ENCODE results near the gene RSF1.

The RSF1 gene

GRCh38 chr11:77748266-77748665, 72.3 kb downstream of the RSF1 start:
- DNase-seq (ENCODE audit: low read depth): no peak

DNA sequence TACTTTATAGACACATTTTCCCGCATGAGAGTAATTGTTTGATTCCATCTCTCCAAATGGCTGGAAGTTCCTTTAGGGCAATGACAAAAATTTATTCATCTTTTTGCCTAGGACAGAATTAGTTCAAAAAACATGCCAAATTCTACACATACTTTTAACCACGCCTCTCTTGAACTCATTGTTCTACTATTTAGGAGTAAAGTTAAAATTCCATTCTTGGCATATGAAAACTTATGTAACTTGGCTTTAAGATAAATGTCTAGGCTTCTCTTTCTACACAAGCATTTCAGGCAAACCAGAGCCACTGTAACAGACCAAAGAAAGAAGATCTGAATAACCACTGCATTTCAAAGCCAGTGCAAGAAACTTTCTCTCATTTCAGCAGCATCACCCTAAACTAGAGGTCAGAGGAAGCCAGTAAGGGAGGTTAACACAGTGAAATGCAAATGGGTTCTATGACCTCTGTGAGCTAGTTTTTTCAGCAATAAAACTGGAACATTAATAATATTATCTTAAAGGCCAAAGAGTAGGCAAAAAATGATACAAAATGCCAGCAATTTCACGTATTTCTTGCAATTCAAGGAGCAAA, 73.0 kb downstream of the RSF1 start:
- no peak for DNase-seq (ENCODE audit: low read depth)

- no peak for DNase-seq (ENCODE audit: low read depth)
Measured at GRCh38 chr11:77736473-77736872, 84.0 kb downstream of the RSF1 start.

DNA sequence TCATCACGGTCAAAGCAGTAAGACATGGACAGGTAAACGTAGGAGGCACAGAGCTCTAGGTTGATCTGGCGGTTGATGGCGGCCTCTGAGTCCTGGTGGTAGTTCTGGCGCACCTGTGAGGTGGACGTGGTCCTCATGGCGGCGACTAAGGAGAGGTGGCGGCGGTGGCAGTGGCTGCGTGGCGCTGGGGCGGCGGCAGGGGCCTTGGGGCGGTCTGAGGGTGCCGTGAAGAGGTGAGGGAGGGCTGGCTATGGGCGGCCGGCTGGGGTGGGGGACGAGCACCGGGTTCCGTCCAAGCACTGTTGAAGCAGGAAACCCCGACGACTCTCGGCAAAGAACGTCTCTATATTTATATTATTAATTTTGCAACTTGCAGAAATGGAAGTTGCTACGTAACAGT, 85.6 kb downstream of the RSF1 start:
- DNase-seq (ENCODE audit: low read depth): no peak

DNA sequence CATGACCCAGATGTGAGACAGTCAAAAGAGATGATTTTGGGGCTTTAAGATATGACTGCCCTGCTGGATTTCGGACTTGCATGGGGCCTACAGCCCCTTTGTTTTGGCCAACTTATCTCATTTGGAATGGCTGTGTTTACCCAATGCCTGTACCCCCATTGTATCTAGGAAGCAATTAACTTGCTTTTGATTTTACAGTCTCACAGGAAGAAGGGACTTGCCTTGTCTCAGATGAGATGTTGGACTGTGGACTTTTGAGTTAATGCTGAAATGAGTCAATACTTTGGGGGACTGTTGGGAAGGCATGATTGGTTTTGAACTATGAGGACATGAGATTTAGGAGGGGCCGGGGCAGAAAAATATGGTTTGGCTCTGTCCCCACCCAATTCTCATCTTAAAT, 88.4 kb downstream of the RSF1 start:
- no peak for DNase-seq (ENCODE audit: low read depth)

GRCh38 chr11:77730789-77731188, 89.7 kb downstream of the RSF1 start:
- DNase-seq (ENCODE audit: low read depth): no peak

GRCh38 chr11:77729063-77729462, 91.5 kb downstream of the RSF1 start:
- DNase-seq (ENCODE audit: low read depth): no peak

- no peak for DNase-seq (ENCODE audit: low read depth)
Measured at GRCh38 chr11:77728203-77728786, 92.2 kb downstream of the RSF1 start.

GRCh38 chr11:77726524-77726923, 94.0 kb downstream of the RSF1 start:
- DNase-seq (ENCODE audit: low read depth): no peak

GRCh38 chr11:77725433-77725832, 95.1 kb downstream of the RSF1 start:
- DNase-seq (ENCODE audit: low read depth): no peak

GRCh38 chr11:77724636-77725035, 95.9 kb downstream of the RSF1 start:
- DNase-seq (ENCODE audit: low read depth): no peak

DNA sequence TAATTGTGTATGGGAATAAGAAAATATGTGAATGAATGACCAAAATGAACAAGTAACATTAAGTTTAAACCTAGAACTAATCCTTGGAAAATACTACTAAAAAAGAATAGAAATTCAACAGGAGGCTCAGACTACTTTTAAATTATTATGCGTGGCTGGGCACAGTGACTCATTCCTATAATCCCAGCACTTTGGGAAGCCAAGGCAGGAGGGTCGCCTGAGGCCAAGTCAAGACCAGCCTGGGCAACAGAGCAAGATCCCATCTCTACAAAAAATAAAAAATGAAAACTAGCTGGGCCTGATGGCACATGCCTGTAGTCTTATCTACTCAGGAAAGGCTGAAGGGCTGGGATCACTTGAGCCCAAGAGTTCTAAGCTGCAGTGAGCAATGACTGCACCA, 97.5 kb downstream of the RSF1 start:
- no peak for DNase-seq (ENCODE audit: low read depth)

DNA sequence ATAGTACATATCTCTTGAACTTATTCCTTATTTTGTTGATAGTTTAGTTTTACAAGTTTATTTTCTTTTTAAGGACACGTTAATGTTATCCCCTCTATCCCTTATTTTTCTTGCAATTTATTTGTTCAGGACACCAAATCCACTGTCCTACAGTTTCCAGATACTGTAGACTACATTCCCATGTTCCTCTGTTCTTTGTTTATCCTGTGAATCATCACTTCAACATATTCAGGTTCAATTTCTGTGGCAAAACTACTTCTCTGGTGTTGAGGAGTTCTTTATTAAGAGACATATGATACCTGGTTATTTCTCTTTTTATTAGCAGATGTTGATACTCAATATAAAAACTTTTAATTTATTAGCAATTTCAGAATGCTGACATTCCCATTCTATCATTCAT, 110.2 kb downstream of the RSF1 start:
- DNase-seq (ENCODE audit: low read depth): no peak

DNA sequence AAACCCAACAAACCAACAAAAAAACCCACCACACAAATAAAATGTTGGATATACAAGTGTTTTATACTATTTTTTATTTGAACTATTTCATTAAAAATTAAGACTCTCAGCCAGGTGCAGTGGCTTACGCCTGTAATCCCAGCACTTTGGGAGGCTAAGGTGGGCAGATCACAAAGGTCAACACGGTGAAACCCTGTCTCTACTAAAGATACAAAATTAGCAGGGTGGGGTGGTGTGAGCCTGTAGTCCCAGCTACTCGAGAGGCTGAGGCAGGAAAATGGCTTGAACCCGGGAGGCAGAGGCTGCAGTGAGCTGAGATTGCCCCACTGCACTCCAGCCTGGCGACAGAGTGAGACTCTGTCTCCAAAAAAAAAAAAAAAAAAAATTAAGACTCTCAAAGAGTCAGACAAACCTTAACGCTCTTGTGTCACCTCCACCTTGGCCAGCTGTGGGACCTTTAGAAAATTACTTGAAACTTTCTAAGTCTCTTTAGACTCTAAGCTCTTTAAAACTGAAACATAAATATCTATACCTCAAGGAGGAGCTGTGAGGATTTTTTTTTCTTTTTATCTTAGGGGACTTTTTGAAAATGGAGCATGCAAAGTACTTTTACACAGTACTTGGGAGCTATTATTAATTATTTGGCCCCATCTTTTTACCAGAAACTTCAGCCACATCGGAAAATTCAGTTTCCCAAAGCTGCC, 114.5 kb downstream of the RSF1 start:
- DNase-seq (ENCODE audit: low read depth): no peak

DNA sequence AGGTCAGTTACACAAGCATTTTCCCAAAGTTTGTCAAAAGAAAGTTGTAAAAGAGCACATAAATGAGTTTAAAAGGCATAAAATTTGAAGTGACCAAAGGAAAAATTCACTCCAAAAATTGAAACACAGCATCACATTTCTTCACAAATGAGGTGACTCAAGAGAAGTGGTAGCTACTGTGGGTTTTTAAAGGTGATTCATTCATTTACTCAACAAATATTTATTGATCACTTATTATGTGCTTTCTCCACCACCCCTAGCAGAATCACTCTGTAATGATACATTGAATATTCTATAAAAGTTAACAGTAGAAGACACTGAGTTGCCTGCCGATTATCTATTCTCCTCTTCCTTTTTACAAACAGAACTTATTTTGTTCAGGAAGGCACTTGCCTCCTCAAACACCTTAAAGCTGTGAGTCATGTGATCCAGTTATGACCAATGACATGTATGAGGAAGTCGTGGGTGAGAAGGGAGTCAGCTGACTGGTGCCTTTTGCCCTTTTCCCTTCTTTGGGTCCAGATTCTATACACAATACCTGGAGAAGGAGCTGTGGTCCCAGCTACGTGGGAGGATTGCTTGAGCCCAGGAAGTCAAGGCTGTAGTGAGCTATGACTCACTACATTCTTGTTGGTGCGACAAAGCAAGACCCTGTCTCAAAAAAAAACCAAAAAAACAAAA, 115.2 kb downstream of the RSF1 start:
- no peak for DNase-seq (ENCODE audit: low read depth)

- DNase-seq (ENCODE audit: low read depth): no peak
Measured at GRCh38 chr11:77704029-77704428, 116.5 kb downstream of the RSF1 start.

GRCh38 chr11:77699425-77699824, 121.1 kb downstream of the RSF1 start:
- DNase-seq (ENCODE audit: low read depth): no peak

DNA sequence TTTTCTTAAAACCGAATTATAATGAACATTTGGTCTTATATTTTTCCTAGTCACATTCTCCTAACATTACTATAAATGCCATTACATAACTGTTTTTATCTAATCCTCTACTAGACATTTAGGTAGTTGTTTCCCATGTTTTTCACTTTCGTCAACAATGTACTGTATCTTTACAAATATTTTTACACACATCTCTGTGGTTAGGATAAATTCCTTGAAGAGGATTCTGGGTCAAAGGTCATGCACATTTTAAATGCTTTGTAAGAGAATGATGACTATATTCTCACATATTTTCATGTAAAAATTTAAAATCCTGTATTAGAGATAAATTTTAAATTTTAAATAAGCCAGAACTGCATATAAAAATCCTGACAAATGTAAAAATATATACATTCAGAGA, 121.6 kb downstream of the RSF1 start:
- no peak for DNase-seq (ENCODE audit: low read depth)

GRCh38 chr11:77697865-77698264, 122.7 kb downstream of the RSF1 start:
- no peak for DNase-seq (ENCODE audit: low read depth)

DNA sequence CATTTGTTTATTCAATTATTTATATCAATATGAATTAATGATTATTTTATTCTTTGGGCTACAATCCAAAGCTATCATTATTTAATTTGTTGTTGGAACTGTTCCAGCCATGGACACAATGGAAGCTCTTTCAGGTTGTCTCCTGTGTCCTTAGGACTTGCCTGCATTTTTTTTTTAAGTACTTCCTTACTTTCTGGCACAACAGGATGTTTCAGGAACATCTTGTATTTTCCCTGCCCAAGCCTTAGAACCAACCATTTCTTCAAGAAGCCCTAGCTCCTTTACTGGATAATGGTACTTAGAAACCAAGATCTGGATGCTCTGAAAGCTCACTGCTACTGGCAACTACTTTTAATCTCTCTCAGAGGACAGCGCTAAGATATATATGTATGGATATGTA, 125.1 kb downstream of the RSF1 start:
- no peak for DNase-seq (ENCODE audit: low read depth)

GRCh38 chr11:77690649-77691048, 129.9 kb downstream of the RSF1 start:
- no peak for DNase-seq (ENCODE audit: low read depth)

- DNase-seq (ENCODE audit: low read depth): no peak
Measured at GRCh38 chr11:77687088-77687487, 133.4 kb downstream of the RSF1 start.

- DNase-seq (ENCODE audit: low read depth): no peak
Measured at GRCh38 chr11:77677138-77677537, 143.4 kb downstream of the RSF1 start.

Measured in T-helper 22 cell (primary cell).